Osteoblast (primary cell): ENCODE results near the gene GDI1. TPM values are rescaled to one million over a fixed set of nuclear protein-coding genes. Genes with fewer than 3 reads are reported as not detected.

ENCODE experiments used
- DNase-seq: peaks from one replicate; pipeline ENCODE4 v3.0.0; 2011; ENCODE audit warnings: low spot score, mixed read lengths; ENCODE audit not compliant: insufficient read length; ENCODE audit errors: missing footprints
- H2AFZ ChIP-seq: 2 replicates; pipeline ENCODE4 v1.6.0; 2011; ENCODE audit warnings: mild to moderate bottlenecking, low read length
- H3K27ac ChIP-seq: 2 replicates; pipeline ENCODE4 v1.5.1; 2011; ENCODE audit warnings: mild to moderate bottlenecking, low read depth, low read length, moderate library complexity
- H3K27me3 ChIP-seq: 2 replicates; pipeline ENCODE4 v1.6.0; 2012; ENCODE audit warnings: mild to moderate bottlenecking, control low read depth, inconsistent platforms, low read length, moderate library complexity; ENCODE audit not compliant: insufficient read depth
- H3K36me3 ChIP-seq: 2 replicates; pipeline ENCODE4 v1.5.1; 2011; ENCODE audit warnings: mild to moderate bottlenecking, low read length, control low read depth, moderate library complexity; ENCODE audit not compliant: insufficient read depth
- H3K4me1 ChIP-seq: 2 replicates; pipeline ENCODE4 v1.5.1; 2011; ENCODE audit warnings: mild to moderate bottlenecking, low read length, control low read depth, moderate library complexity; ENCODE audit not compliant: insufficient read depth
- H3K4me2 ChIP-seq: 2 replicates; pipeline ENCODE4 v1.6.0; 2011; ENCODE audit warnings: mild to moderate bottlenecking, low read length; ENCODE audit not compliant: insufficient read depth
- H3K4me3 ChIP-seq: fragments of 200-600 bp; sonication (generic); 3 replicates; pipeline ENCODE4 v1.5.1; 2012; ENCODE audit warnings: mild to moderate bottlenecking, low read length, inconsistent platforms; ENCODE audit not compliant: insufficient read depth
- H3K79me2 ChIP-seq: 2 replicates; pipeline ENCODE4 v1.6.0; 2012; ENCODE audit warnings: mild to moderate bottlenecking, low read length, control low read depth, inconsistent platforms; ENCODE audit not compliant: insufficient read depth
- H3K9me3 ChIP-seq: 2 replicates; pipeline ENCODE4 v1.5.1; 2011; ENCODE audit warnings: low read depth, low read length, control low read depth
- H4K20me1 ChIP-seq: 2 replicates; pipeline ENCODE4 v1.6.0; 2012; ENCODE audit warnings: mild to moderate bottlenecking, low read length, control low read depth; ENCODE audit not compliant: insufficient read depth
- total RNA-seq: library from RNA; depleted of rRNA; stranded (reverse); fragments of >200 nt; gene quantifications from 2 replicates; pipeline ENCODE4 v1.2.3, GENCODE V29; 2012
- TF ChIP-seq, protein P1 (sequence below): IDR thresholded peaks from 2 replicates; pipeline ENCODE4 v1.5.1; 2011; ENCODE audit warnings: mild to moderate bottlenecking, low read depth, low read length, moderate library complexity; ENCODE audit errors: extremely low read depth

The GDI1 gene
- total RNA-seq, 1 donor, result 74.6 TPM

- Histone ChIP-seq H3K4me2 (no peak overlapping the region), H4K20me1 (peaks cover 34% of the 10 kb centered on the region), H3K27ac (no peak overlapping the region), H3K79me2 (peaks cover 45% of the 10 kb centered on the region), H3K4me1 (peaks cover 9% of the 10 kb centered on the region), H3K27me3 (no peaks in the 10 kb centered on the region), H2AFZ (no peak overlapping the region), H3K36me3 (peaks cover 16% of the 10 kb centered on the region), H3K9me3 (no peaks in the 10 kb centered on the region), H3K4me3 (no peak overlapping the region)
- TF ChIP-seq, protein P1, sequence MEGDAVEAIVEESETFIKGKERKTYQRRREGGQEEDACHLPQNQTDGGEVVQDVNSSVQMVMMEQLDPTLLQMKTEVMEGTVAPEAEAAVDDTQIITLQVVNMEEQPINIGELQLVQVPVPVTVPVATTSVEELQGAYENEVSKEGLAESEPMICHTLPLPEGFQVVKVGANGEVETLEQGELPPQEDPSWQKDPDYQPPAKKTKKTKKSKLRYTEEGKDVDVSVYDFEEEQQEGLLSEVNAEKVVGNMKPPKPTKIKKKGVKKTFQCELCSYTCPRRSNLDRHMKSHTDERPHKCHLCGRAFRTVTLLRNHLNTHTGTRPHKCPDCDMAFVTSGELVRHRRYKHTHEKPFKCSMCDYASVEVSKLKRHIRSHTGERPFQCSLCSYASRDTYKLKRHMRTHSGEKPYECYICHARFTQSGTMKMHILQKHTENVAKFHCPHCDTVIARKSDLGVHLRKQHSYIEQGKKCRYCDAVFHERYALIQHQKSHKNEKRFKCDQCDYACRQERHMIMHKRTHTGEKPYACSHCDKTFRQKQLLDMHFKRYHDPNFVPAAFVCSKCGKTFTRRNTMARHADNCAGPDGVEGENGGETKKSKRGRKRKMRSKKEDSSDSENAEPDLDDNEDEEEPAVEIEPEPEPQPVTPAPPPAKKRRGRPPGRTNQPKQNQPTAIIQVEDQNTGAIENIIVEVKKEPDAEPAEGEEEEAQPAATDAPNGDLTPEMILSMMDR, result no peak
- DNase-seq, result no peak
Measured at GRCh38 chrX:154435171-154435733, 1.7 kb upstream of the GDI1 start.

DNA sequence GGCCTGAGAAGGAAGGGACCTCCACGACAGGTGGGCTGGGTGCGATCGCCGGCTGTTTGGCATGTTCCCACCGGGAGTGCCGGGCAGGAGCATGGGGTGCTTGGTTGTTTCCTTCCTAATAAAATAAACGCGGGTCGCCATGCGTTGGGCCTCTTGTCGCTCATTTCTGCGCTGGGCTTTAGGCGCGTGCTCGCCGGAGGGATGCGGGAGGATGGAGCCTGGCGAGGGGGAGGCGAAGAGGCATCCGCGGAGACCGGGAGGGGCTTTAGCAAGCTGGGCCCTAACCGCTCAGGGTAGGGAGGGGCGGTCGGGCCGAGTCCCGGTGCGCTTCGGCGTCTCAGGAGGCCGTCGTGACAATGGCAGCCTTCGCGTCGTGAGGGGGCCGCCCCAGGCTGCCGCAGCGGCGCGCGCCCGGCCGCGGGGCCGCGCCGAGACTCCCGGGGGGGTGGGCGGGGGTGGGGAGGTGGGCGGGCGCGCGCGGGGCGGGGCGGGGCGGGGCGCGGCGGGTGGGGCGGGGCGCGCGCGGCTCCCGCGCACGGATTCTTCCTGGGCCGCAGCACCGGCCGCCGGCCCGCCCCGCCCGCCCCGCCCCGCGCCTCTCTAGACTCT lies 476 bp upstream of the GDI1 start:
- H3K4me2 ChIP-seq, result peak overlapping the region; percentile 68
- H4K20me1 ChIP-seq, result peaks cover 33% of the 10 kb centered on the region
- no peaks in the 10 kb centered on the region for H3K9me3 ChIP-seq
- peak overlapping the region; percentile 76 for H3K4me3 ChIP-seq
- peaks cover 9% of the 10 kb centered on the region for H3K4me1 ChIP-seq
- H3K79me2 ChIP-seq, result peaks cover 42% of the 10 kb centered on the region
- H3K27ac ChIP-seq, result no peak overlapping the region
- peak; percentile 94 for DNase-seq
- no peaks in the 10 kb centered on the region for H3K27me3 ChIP-seq
- no peak overlapping the region for H2AFZ ChIP-seq
- H3K36me3 ChIP-seq, result peaks cover 25% of the 10 kb centered on the region
- TF ChIP-seq, protein P1, result no peak

DNA sequence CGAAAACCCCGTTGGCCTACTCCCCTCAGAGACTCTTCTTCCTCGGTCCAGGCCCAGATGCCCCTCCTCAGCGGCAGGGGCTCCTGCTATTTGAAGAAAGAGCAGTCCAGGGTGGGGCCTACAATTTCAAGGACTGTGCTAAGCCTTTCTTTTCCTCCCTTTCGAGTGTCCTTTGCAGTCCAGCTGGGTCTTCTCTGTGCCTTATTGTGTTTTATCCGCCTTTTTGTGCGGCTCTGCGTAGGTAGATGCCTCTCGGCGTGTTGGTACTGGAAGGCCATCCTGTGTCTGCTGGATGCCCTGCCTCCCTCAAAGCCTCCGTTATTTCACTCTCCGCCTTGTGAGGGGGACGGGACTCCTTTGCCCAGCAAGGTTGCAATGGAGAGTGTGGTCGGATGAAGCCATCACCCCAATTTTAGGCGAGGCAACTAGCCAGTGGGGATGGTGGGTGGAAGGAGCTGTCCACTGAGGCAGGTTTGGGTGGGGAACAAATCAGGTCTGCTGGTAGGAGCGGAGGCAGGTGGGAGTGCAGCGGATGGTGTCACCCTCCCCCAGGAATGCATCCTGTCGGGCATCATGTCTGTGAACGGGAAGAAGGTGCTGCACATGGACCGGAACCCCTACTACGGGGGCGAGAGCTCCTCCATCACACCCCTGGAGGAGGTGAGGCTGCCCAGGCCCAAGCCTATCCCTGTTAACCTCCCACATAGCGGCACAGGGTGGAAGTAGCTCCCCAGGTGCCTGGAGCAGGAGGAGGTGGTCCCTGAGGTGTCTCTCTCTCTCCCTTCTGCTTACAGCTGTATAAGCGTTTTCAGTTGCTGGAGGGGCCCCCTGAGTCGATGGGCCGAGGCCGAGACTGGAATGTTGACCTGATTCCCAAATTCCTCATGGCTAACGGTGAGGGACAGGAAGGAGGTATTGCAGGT lies 1.3 kb downstream of the GDI1 start:
- no peak overlapping the region for H2AFZ ChIP-seq
- H3K4me2 ChIP-seq, result peak overlapping the region; percentile 85
- H3K36me3 ChIP-seq, result peaks cover 36% of the 10 kb centered on the region
- H4K20me1 ChIP-seq, result peaks cover 29% of the 10 kb centered on the region
- H3K27ac ChIP-seq, result no peak overlapping the region
- H3K9me3 ChIP-seq, result no peaks in the 10 kb centered on the region
- peak overlapping the region; percentile 76 for H3K4me3 ChIP-seq
- DNase-seq, result peak; percentile 87
- peaks cover 42% of the 10 kb centered on the region for H3K79me2 ChIP-seq
- H3K27me3 ChIP-seq, result no peaks in the 10 kb centered on the region
- TF ChIP-seq, protein P1, result no peak
- H3K4me1 ChIP-seq, result peaks cover 9% of the 10 kb centered on the region

DNA sequence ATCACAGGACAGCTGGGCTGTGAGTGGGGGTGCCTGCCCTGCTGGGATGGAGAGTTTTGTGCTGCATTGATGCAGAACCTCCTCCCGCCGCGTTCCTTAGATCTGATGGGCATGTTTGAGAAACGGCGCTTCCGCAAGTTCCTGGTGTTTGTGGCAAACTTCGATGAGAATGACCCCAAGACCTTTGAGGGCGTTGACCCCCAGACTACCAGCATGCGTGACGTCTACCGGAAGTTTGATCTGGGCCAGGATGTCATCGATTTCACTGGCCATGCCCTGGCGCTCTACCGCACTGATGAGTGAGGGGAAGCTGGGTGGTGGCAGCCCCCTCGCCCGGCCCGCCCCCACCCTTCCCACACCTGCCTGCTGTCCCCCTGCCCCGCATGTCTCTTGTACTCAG lies 2.9 kb downstream of the GDI1 start:
- H3K4me1 ChIP-seq, result peaks cover 12% of the 10 kb centered on the region
- no peaks in the 10 kb centered on the region for H3K27me3 ChIP-seq
- no peak for DNase-seq
- peaks cover 29% of the 10 kb centered on the region for H4K20me1 ChIP-seq
- H3K79me2 ChIP-seq, result peaks cover 48% of the 10 kb centered on the region
- H3K36me3 ChIP-seq, result peaks cover 23% of the 10 kb centered on the region
- no peak overlapping the region for H3K27ac ChIP-seq
- no peak overlapping the region for H2AFZ ChIP-seq
- no peak overlapping the region for H3K4me2 ChIP-seq
- H3K4me3 ChIP-seq, result no peak overlapping the region
- H3K9me3 ChIP-seq, result no peaks in the 10 kb centered on the region
- TF ChIP-seq, protein P1, result no peak
